Left lung (tissue), 10 donors: ENCODE measurements around the gene MAP3K19. TPM values are rescaled to one million over a fixed set of nuclear protein-coding genes. Genes with fewer than 3 reads are reported as not detected.
"Not testable (repeated sequence)": the region's sequence is repeated elsewhere in the genome, so short reads cannot be mapped to it uniquely, and the experiment has no call there.

Experiments
- ATAC-seq: fragments of 200-7000 bp; cut with Tn5 transposase; one replicate; pipeline ENCODE4 v1.9.1; 2020; ENCODE audit warnings: moderate library complexity
- DNase-seq, 4 donors: peaks; one replicate each; pipeline ENCODE4 v3.0.0-alpha.2; 2013 to 2020
- H3K27ac ChIP-seq, 2 donors: fragments of 200-600 bp; sonication (generic) in 1 of 2; one replicate each; pipeline versions ENCODE4 v1.5.0 to v1.8.0; 2020 to 2021
- H3K27me3 ChIP-seq, 2 donors: fragments of 200-600 bp; sonication (generic) in 1 of 2; one replicate each; pipeline versions ENCODE4 v1.5.0 to v1.8.0; 2020 to 2021
- H3K36me3 ChIP-seq, 2 donors: fragments of 200-600 bp; sonication (generic) in 1 of 2; one replicate each; pipeline versions ENCODE4 v1.5.0 to v1.8.0; 2020 to 2021
- H3K4me1 ChIP-seq, 2 donors: fragments of 200-600 bp; one replicate each; pipeline ENCODE4 v1.8.0; 2021
- H3K4me3 ChIP-seq, 2 donors: fragments of 200-600 bp; sonication (generic) in 1 of 2; one replicate each; pipeline versions ENCODE4 v1.5.0 to v1.8.0; 2020 to 2021; ENCODE audit warnings: mild to moderate bottlenecking in 1 of 2
- H3K9me3 ChIP-seq, 2 donors: fragments of 200-600 bp; sonication (generic) in 1 of 2; one replicate each; pipeline versions ENCODE4 v1.5.0 to v1.8.0; 2020 to 2021
- CTCF ChIP-seq, 2 donors: fragments of 200-600 bp; sonication (generic) in 1 of 2; IDR thresholded peaks; one replicate each; pipeline versions ENCODE4 v1.5.0 to v1.8.0; 2021; ENCODE audit warnings: antibody characterized with exemption in 2 of 2
- intact Hi-C, 2 donors: fragments of 100-400 bp; cut with DNase I; formaldehyde crosslinking; loops; one replicate each; pipeline versions ENCODE4 v1.11.2 to v1.14.2; 2022
- polyA plus RNA-seq, 6 donors: library from polyadenylated mRNA; unstranded; fragments of 120-200 nt; gene quantifications; one replicate each; pipeline ENCODE4 v1.2.1, GENCODE V29; 2013; ENCODE audit not compliant: insufficient read length in 6 of 6
- total RNA-seq, 2 donors: library from RNA; stranded (reverse); fragmentation: NEBNext Ultra II Directional; extraction: Animal tissue kit (Norgen Biotek cat#: 25700); gene quantifications; one replicate each; pipeline ENCODE4 v1.2.1, GENCODE V29; 2021
- donor health status: DM: no; HTN: yes; CAD: no.
- donor health status: DM: no; HTN: no; CAD: no.

Gene MAP3K19
- total and polyA plus RNA-seq, 8 donors: 0.79 to 4.8 (median 2.8) TPM; not detected in 1

- no peaks in the 10 kb centered on the region for H3K4me1 ChIP-seq
- no peak overlapping the region for H3K27ac ChIP-seq
- no peak for ATAC-seq
- no peaks in the 10 kb centered on the region for H3K9me3 ChIP-seq
- intact Hi-C loops: no loop called here
- H3K27me3 ChIP-seq: peaks cover 0 to 4% of the 10 kb centered on the region in 2 donors
- DNase-seq: no peak
- TF ChIP-seq CTCF (IDR thresholded peaks at IDR 0.05): peak in 1 of 2 donors; percentile 53
- H3K36me3 ChIP-seq: no peaks in the 10 kb centered on the region
- no peak overlapping the region for H3K4me3 ChIP-seq
Measured at GRCh38 chr2:135043345-135043744, 3.9 kb downstream of the MAP3K19 start.

DNA sequence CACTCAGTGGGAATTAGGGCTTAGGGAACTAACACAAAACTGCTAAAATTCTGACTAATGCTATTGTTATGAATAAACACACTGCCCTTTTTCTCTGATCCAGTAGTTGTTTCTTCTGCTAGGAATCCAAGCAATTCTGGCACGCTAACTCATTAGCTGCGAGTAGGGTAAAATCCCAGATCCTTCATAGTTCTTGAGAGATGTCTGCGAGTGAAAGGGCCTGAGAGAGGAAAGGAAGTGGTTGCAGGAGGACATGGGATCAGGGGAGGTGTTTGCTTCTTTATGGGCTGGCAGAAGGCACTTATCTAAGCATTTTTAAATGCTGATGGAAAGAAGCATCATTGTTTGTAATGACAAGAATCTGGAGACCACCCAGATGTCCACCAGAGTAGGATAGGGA is 9.4 kb downstream of the MAP3K19 start:
- Histone ChIP-seq H3K4me3 (no peak overlapping the region), H3K4me1 (no peaks in the 10 kb centered on the region), H3K27me3 (no peaks in the 10 kb centered on the region), H3K27ac (no peak overlapping the region), H3K9me3 (no peaks in the 10 kb centered on the region), H3K36me3 (no peaks in the 10 kb centered on the region)
- no peak for TF ChIP-seq CTCF (IDR thresholded peaks at IDR 0.05)
- intact Hi-C loops: no loop called here
- ATAC-seq (no peak), DNase-seq (no peak)

- H3K27ac ChIP-seq, H3K27me3 ChIP-seq, H3K36me3 ChIP-seq, ATAC-seq, DNase-seq, H3K4me1 ChIP-seq, H3K4me3 ChIP-seq, H3K9me3 ChIP-seq, intact Hi-C loops: not testable (repeated sequence)
Measured at GRCh38 chr2:135033216-135033615, 14.0 kb downstream of the MAP3K19 start.

- DNase-seq (peak in 2 of 4 donors; percentile 23 to 56), ATAC-seq (peak; percentile 44)
- Histone ChIP-seq H3K27ac (no peak overlapping the region), H3K36me3 (no peaks in the 10 kb centered on the region), H3K4me1 (no peaks in the 10 kb centered on the region), H3K27me3 (no peaks in the 10 kb centered on the region), H3K9me3 (no peaks in the 10 kb centered on the region), H3K4me3 (no peak overlapping the region)
- TF ChIP-seq CTCF (IDR thresholded peaks at IDR 0.05): no peak
- intact Hi-C loops: no loop called here
Measured at GRCh38 chr2:135030826-135031225, 16.4 kb downstream of the MAP3K19 start.

- ATAC-seq: no peak
- H3K4me3 ChIP-seq: no peak overlapping the region
- TF ChIP-seq CTCF (IDR thresholded peaks at IDR 0.05): no peak
- no peaks in the 10 kb centered on the region for H3K27me3 ChIP-seq
- H3K9me3 ChIP-seq: no peaks in the 10 kb centered on the region
- H3K27ac ChIP-seq: no peak overlapping the region
- H3K4me1 ChIP-seq: no peaks in the 10 kb centered on the region
- intact Hi-C loops: no loop called here
- no peaks in the 10 kb centered on the region for H3K36me3 ChIP-seq
- no peak for DNase-seq
Measured at GRCh38 chr2:135029481-135030134, 17.6 kb downstream of the MAP3K19 start.
